IMR-90 (cell line): Measurements from ENCODE around the gene ZSCAN12.

Experiments
- CEBPB ChIP-seq: IDR thresholded peaks from 2 replicates; pipeline ENCODE4 v1.6.1; 2012; ENCODE audit warnings: low read depth, low read length, improper control_type of control experiment
- CTCF ChIP-seq: conservative IDR thresholded peaks from 2 replicates; pipeline ENCODE4 v1.5.1; 2012; ENCODE audit warnings: mild to moderate bottlenecking, low read depth, low read length, improper control_type of control experiment
- ELK1 ChIP-seq: fragments of 150-350 bp; IDR thresholded peaks from 2 replicates; pipeline ENCODE4 v1.6.1; 2016; ENCODE audit warnings: low read depth, mild to moderate bottlenecking, low read length, moderate library complexity, borderline replicate concordance
- FOS ChIP-seq: fragments of 150-350 bp; IDR thresholded peaks from 2 replicates; pipeline ENCODE4 v1.6.1; 2016; ENCODE audit warnings: low read depth, low read length
- MXI1 ChIP-seq: IDR thresholded peaks from 2 replicates; pipeline ENCODE4 v1.6.1; 2012; ENCODE audit warnings: low read depth, mild to moderate bottlenecking, low read length, moderate library complexity, borderline replicate concordance
- POLR2A ChIP-seq: IDR thresholded peaks from 2 replicates; pipeline ENCODE4 v1.6.1; 2012; ENCODE audit warnings: mild to moderate bottlenecking, low read depth, low read length
- RAD21 ChIP-seq: IDR thresholded peaks from 2 replicates; pipeline ENCODE4 v1.6.1; 2012; ENCODE audit warnings: low read length, improper control_type of control experiment
- RCOR1 ChIP-seq: IDR thresholded peaks from 2 replicates; pipeline ENCODE4 v1.6.1; 2012; ENCODE audit warnings: mild to moderate bottlenecking, low read length, improper control_type of control experiment; ENCODE audit not compliant: insufficient replicate concordance
- RFX5 ChIP-seq: IDR thresholded peaks from 2 replicates; pipeline ENCODE4 v1.8.0; 2012; ENCODE audit warnings: low read depth, mild to moderate bottlenecking, low read length, moderate library complexity
- SMC3 ChIP-seq: fragments of 150-350 bp; IDR thresholded peaks from 2 replicates; pipeline ENCODE4 v1.6.1; 2016; ENCODE audit warnings: low read depth, mild to moderate bottlenecking, antibody characterized with exemption, low read length, moderate library complexity
- TF ChIP-seq, protein P1 (sequence below): fragments of 150-350 bp; IDR thresholded peaks from 2 replicates; pipeline ENCODE4 v1.6.1; 2017; ENCODE audit warnings: mild to moderate bottlenecking, antibody characterized with exemption, low read length, low read depth

- TF ChIP-seq CTCF (no peak), POLR2A (no peak), RFX5 (no peak), RCOR1 (no peak), CEBPB (no peak), MXI1 (no peak), ELK1 (no peak), SMC3 (no peak), FOS (no peak), RAD21 (no peak)
- TF ChIP-seq, protein P1, sequence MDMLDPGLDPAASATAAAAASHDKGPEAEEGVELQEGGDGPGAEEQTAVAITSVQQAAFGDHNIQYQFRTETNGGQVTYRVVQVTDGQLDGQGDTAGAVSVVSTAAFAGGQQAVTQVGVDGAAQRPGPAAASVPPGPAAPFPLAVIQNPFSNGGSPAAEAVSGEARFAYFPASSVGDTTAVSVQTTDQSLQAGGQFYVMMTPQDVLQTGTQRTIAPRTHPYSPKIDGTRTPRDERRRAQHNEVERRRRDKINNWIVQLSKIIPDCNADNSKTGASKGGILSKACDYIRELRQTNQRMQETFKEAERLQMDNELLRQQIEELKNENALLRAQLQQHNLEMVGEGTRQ, result no peak
These were observed 33.6 kb upstream of the ZSCAN12 start for GRCh38 chr6:28433119-28433518.
